Central memory CD8-positive, alpha-beta T cell (primary cell): ENCODE data around the gene ARID4B.
A peak's percentile ranks its signal among the peaks of the same experiment; 100 is the strongest.
"Not testable (repeated sequence)": the region's sequence is repeated elsewhere in the genome, so short reads cannot be mapped to it uniquely, and the experiment has no call there.

Source experiments
- ATAC-seq: fragments of 150-1000 bp; cut with Tn5 transposase; replicated peaks from 2 replicates; pipeline ENCODE4 v1.10.0; 2022; ENCODE audit warnings: mild to moderate bottlenecking, moderate FRiP score, moderate number of reproducible peaks; ENCODE audit not compliant: poor library complexity, severe bottlenecking; ENCODE audit errors: extremely low read depth
- DNase-seq, 2 donors: peaks; one replicate each; pipeline ENCODE4 v3.0.0; 2021; ENCODE audit warnings: low spot score in 2 of 2
- H3K27ac Mint-ChIP-seq: one replicate; pipeline ENCODE4 v1.8.0; 2022; ENCODE audit warnings: low read depth, mild to moderate bottlenecking, moderate library complexity, mixed read lengths
- H3K27me3 Mint-ChIP-seq: one replicate; pipeline ENCODE4 v1.8.0; 2022; ENCODE audit warnings: mixed read lengths
- H3K36me3 Mint-ChIP-seq: one replicate; pipeline ENCODE4 v1.8.0; 2022; ENCODE audit warnings: mild to moderate bottlenecking, moderate library complexity, mixed read lengths; ENCODE audit not compliant: insufficient read depth
- H3K4me1 Mint-ChIP-seq: one replicate; pipeline ENCODE4 v1.8.0; 2022; ENCODE audit warnings: mixed read lengths
- H3K4me3 Mint-ChIP-seq: one replicate; pipeline ENCODE4 v1.8.0; 2022; ENCODE audit warnings: mild to moderate bottlenecking, moderate library complexity, mixed read lengths
- H3K9me3 Mint-ChIP-seq: one replicate; pipeline ENCODE4 v1.8.0; 2022; ENCODE audit warnings: mixed read lengths

ARID4B gene, protein sequence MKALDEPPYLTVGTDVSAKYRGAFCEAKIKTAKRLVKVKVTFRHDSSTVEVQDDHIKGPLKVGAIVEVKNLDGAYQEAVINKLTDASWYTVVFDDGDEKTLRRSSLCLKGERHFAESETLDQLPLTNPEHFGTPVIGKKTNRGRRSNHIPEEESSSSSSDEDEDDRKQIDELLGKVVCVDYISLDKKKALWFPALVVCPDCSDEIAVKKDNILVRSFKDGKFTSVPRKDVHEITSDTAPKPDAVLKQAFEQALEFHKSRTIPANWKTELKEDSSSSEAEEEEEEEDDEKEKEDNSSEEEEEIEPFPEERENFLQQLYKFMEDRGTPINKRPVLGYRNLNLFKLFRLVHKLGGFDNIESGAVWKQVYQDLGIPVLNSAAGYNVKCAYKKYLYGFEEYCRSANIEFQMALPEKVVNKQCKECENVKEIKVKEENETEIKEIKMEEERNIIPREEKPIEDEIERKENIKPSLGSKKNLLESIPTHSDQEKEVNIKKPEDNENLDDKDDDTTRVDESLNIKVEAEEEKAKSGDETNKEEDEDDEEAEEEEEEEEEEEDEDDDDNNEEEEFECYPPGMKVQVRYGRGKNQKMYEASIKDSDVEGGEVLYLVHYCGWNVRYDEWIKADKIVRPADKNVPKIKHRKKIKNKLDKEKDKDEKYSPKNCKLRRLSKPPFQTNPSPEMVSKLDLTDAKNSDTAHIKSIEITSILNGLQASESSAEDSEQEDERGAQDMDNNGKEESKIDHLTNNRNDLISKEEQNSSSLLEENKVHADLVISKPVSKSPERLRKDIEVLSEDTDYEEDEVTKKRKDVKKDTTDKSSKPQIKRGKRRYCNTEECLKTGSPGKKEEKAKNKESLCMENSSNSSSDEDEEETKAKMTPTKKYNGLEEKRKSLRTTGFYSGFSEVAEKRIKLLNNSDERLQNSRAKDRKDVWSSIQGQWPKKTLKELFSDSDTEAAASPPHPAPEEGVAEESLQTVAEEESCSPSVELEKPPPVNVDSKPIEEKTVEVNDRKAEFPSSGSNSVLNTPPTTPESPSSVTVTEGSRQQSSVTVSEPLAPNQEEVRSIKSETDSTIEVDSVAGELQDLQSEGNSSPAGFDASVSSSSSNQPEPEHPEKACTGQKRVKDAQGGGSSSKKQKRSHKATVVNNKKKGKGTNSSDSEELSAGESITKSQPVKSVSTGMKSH (N-terminal part only)

DNA sequence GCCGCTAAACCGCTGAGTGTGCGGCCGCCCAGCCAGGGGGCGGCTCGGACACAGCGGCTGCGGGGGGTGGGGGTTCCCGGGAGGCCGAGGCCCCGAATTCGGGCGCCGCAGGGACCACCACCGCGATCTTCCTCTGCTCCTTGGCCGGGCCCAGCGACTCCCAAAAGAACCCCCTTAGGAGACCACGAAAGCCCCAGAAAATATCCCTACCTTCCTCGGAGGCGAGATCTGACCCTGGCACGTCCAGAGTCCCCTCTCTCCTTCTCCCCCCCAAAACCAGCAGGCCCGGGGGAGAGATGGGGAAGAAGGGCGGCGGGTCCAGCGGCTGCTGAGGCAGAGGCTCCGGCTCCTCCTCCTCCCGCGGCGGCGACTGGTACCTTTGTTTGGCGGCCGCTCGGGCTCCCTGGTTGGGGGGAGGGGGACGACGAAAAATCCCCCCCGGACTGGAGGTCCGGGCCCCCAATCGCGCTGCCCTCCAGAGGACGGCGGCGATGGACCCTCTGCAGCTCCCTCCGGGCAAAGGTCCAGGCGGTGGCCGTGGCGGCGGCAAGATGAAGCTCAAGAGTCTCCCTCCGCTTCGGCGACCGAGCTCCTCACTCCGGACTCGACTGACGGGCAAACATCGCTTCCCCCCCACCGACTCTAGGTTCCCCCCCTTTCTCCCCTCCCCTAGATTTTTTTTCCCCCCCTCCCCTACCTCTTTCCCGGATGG lies at the start of gene ARID4B:
TSS of gene ARID4B (minus strand) at position 621 of the 712 bp plus-strand sequence. CDS start 1,260 bp downstream, outside the sequence.
- no peak within 1 kb of the TSS for H3K27ac Mint-ChIP-seq
- no peaks in the 10 kb centered on the region for H3K27me3 Mint-ChIP-seq
- no peaks in the 10 kb centered on the region for H3K9me3 Mint-ChIP-seq
- peaks cover 28% of the 10 kb centered on the region for H3K36me3 Mint-ChIP-seq
- no peak for ATAC-seq
- no peak within 1 kb of the TSS for H3K4me3 Mint-ChIP-seq
- H3K4me1 Mint-ChIP-seq, result peaks cover 32% of the 10 kb centered on the region
- DNase-seq, result peak in 1 of 2 donors; percentile 36

DNA sequence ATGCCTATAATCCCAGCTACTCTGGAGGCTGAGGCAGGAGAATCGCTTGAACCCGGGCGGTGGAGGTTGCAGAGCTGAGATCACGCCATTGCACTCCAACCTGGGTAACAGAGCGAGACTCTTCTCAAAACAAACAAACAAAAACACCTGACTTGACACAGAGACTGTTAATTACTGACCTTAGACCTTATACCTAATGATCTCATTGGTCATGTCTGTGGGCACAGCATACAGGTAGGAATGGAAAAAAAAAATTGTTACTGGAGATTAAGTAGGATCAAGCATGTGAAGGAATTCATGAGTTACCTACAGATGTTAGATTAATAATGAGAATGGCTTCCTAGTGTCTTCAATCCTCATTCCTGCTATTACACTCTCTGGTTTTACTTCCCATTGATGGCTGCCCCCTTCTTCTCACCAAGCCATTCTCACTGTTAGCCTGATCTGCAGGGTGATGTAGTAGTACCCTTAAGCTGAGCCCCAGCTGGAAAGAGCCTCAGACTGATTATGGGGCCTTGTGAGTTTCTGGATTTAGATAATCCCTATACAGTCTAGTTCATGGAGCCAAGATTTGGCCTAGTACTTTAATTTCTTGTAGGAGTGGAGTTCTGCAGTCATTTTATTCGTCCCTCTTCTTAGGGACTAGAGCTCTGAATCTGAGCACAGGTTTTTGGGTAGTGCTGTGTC lies 48.1 kb upstream of the ARID4B start:
- Mint-ChIP-seq H3K36me3 (peaks cover 16% of the 10 kb centered on the region), H3K4me1 (peaks cover 17% of the 10 kb centered on the region), H3K9me3 (no peaks in the 10 kb centered on the region), H3K27ac (no peak overlapping the region), H3K4me3 (no peak overlapping the region), H3K27me3 (no peaks in the 10 kb centered on the region)
- no peak for ATAC-seq
- no peak for DNase-seq

DNA sequence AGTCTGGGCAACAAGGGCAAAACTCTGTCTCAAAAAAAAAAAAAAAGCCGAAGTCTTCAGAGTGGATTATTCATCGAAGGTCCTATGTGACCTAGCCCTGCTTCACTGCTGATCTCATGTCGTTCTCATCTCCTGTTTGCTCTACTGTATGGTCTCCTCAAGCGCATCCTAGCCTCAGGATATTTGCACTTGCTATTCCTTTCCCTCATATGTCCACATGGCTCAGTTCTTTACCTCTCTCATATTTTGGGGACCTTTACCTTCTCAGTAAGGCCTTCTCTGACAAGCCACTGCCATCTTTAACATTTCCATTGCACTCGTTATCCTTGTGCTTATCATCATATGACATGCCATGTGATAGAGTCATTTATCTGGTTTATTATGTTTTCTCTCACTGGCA lies 41.8 kb upstream of the ARID4B start:
- Mint-ChIP-seq H3K4me1 (peaks cover 31% of the 10 kb centered on the region), H3K4me3 (no peak overlapping the region), H3K36me3 (peaks cover 8% of the 10 kb centered on the region), H3K27ac (no peak overlapping the region), H3K9me3 (no peaks in the 10 kb centered on the region), H3K27me3 (no peaks in the 10 kb centered on the region)
- DNase-seq, result no peak
- ATAC-seq, result no peak

DNA sequence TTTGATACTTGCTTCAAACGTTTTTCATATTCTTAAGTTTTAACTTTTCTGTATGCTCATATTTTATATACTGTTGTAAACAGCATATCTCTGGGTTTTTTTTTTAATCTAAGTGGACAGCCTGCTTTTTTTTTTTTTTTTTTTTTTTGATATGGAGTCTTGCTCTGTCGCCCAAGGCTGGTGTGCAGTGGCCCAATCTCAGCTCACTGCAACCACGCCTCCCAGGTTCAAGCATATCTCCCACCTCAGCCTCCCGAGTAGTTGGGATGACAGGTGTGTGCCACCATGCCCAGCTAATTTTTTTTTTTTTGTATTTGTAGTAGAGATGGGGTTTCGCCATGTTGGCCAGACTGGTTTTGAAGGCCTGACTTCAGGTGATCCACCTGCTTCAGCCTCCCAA lies 40.4 kb upstream of the ARID4B start:
- Mint-ChIP-seq H3K27me3 (no peaks in the 10 kb centered on the region), H3K27ac (peak overlapping the region; percentile 94), H3K36me3 (peaks cover 8% of the 10 kb centered on the region), H3K9me3 (no peaks in the 10 kb centered on the region), H3K4me1 (peaks cover 25% of the 10 kb centered on the region), H3K4me3 (peak overlapping the region; percentile 96)
- ATAC-seq (no peak), DNase-seq (no peak)

DNA sequence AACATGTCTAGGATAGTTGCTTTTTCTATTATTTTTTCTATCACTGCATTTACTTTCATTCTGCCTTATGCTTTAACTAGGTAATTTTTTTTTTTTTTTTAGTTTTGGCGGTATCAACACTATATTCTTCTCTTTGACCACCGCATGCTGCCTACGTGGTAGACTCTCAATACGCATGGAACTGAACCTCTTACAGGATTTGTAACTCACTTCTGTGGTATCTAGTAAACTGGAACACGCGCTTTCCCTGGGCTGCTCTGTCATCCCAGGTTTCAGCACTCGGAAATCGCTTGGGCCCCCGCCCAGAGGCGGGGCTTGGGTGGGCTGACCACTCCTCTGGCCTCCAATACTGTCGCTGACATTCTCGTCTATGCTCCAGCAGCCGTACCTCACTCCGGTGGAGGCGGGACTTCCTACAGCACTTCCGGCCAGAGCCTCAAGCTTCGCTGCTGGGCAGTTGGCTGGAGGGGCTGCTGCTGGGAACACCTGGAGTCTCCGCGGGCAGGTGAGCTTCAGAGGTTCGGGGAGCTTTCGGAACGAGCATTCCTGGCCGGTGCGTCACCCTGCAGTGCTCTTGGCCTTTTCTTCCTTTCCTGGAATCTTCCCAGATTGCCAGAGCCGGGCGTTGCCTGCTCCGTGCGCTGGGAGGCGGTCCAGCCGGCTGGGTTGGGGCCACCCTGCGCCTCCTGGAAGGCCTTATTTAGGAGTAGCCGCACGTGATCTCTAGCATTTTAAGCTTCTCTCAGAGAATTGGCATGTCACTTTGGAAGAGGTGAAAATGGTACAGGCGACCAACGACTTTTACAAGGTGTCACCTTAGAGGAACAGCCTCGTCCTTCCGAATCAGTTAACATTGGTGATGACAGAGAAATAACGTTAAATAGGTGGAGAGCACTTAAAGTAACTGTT lies 39.3 kb upstream of the ARID4B start, which contains the start of gene TBCE:
TSS of gene TBCE (plus strand) at position 428 of the 909 bp plus-strand sequence. CDS start 12,623 bp downstream, outside the sequence.
- Mint-ChIP-seq H3K27me3 (no peaks in the 10 kb centered on the region), H3K9me3 (no peaks in the 10 kb centered on the region), H3K4me1 (peaks cover 25% of the 10 kb centered on the region), H3K4me3 (peak within 1 kb of the TSS; percentile 96), H3K27ac (peak within 1 kb of the TSS; percentile 94), H3K36me3 (peaks cover 8% of the 10 kb centered on the region)
- ATAC-seq (peak; percentile 94), DNase-seq (peak; percentile 61 to 66)

DNA sequence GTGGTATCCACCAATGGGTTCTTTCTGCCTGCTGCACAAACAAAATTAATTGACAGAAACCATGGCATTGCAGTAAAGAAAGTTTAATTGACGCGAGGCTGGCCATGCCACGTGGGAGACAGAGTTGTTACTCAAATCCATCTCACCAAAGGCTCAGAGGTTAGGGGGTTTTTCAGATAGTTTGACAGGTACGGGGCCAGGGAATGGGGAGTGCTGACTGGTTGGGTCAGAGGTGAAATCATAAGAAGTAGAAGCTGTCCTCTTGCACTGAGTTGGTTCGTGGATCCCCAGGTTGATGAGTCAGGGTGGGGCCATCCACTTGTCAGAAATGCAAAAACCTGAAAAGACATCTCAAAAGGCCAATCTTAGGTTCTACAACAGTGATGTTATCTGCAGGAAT lies 38.3 kb upstream of the ARID4B start:
- no peaks in the 10 kb centered on the region for H3K9me3 Mint-ChIP-seq

DNA sequence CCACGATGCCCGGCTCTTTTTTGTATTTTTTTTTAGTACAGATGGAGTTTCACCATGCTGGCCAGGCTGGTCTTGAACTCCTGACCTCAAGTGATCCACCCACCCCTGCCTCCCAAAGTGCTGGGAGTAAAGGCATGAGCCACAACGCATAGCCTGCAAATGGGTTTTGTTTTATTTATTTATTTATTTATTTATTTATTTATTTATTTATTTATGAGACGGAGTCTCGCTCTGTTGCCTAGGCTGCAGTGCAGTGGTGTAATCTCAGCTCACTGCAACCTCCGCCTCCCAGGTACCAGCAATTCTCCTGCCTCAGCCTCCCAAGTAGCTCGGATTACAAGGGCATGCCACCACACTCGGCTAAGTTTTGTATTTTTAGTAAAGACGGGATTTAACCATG lies 36.2 kb upstream of the ARID4B start:
- not testable (repeated sequence) for ATAC-seq, H3K27ac Mint-ChIP-seq, DNase-seq, H3K36me3 Mint-ChIP-seq, H3K27me3 Mint-ChIP-seq, H3K9me3 Mint-ChIP-seq, H3K4me3 Mint-ChIP-seq
- H3K4me1 Mint-ChIP-seq, result peaks cover 20% of the 10 kb centered on the region

More for the DNA sequence above, 38.3 kb upstream of the ARID4B start:
- peaks cover 25% of the 10 kb centered on the region for H3K4me1 Mint-ChIP-seq
- H3K4me3 Mint-ChIP-seq, result peak overlapping the region; percentile 96
- H3K36me3 Mint-ChIP-seq, result peaks cover 8% of the 10 kb centered on the region
- no peaks in the 10 kb centered on the region for H3K27me3 Mint-ChIP-seq
- ATAC-seq (no peak), DNase-seq (no peak)
- H3K27ac Mint-ChIP-seq, result peak overlapping the region; percentile 94

DNA sequence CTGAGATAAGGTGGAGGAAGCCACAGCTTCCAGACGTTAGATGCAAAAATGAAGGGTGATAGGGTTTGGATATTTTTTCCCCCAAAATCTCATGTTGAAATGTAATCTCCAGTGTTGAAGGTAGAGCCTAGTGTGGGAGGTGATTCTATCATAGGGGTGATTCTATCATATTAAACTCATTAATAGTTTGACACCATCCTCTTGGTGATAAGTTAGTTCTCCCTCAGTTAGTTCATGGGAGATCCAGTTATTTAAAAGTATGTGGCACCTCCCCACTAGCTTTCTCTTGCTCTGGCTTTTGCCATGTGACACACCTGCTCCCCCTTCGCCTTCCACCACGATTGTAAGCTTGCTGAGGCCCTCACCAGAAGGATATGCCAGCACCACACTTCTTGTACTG lies 30.9 kb upstream of the ARID4B start:
- H3K4me3 Mint-ChIP-seq, result no peak overlapping the region
- no peaks in the 10 kb centered on the region for H3K9me3 Mint-ChIP-seq
- peaks cover 2% of the 10 kb centered on the region for H3K36me3 Mint-ChIP-seq
- H3K4me1 Mint-ChIP-seq, result no peaks in the 10 kb centered on the region
- H3K27ac Mint-ChIP-seq, result no peak overlapping the region
- DNase-seq (no peak), ATAC-seq (no peak)
- no peaks in the 10 kb centered on the region for H3K27me3 Mint-ChIP-seq

DNA sequence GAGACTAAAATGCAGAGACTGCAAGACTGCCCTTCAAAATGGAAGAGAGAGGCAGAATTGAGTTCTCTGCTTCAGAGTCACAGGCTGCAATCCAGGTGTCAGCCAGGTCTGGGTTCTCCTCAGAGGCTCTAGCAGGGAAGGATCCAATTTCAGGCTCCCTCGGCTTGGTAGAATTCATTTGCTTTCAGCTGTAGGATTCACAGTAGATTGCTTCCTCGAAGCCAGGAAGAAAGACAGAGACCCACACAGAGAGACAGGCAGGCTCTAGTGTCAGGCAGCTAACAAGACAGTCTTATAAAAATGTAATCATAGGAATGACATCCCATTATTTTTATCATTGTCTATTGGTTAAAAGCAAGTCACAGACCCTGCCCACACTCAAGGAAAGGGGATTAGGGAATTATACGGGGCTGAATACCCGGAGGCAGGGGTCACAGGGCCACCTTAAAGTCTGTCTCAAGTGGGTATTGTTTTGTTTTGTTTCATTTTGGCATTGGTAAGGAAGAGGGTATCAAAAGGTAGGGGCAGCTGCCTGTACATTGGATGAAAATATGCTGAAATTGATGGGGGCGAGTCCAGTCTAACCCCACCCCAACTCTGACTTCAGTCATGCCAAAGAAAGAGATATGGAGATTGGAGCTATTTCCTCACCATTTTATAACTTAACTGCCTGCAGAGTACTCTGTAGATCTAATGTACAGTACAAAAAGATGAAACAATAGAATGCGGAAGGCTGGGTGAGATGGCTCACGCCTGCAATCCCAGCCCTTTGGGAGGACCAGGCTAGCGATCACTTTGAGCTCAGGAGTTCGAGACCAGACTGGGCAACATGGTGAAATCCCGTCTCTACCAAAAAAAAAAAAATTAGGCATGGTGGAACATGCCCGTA lies 29.8 kb upstream of the ARID4B start:
- no peak overlapping the region for H3K27ac Mint-ChIP-seq
- DNase-seq (no peak), ATAC-seq (no peak)
- H3K4me1 Mint-ChIP-seq, result no peaks in the 10 kb centered on the region
- no peaks in the 10 kb centered on the region for H3K27me3 Mint-ChIP-seq
- peaks cover 2% of the 10 kb centered on the region for H3K36me3 Mint-ChIP-seq
- no peaks in the 10 kb centered on the region for H3K9me3 Mint-ChIP-seq
- H3K4me3 Mint-ChIP-seq, result no peak overlapping the region

DNA sequence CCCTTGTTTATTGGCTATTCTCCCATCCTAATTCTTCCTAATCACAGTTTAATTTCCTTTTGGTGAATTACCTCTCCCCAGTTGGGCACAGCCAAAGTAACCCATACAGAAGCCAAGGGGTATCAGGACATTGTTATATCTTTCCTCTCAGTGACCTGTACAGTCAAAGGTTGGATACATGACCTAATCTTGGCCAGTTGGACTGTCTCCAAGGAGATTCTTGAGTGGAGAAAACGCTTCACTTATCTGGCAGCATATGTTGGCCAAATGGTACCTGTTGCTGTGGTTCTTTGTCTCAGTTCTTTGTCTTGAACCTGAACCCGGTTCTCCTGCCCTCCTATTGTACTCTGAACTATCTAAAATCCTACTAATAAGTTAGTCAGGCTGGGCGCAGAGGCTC lies 23.9 kb upstream of the ARID4B start:
- no peaks in the 10 kb centered on the region for H3K4me1 Mint-ChIP-seq
- H3K27me3 Mint-ChIP-seq, result no peaks in the 10 kb centered on the region
- DNase-seq, result no peak
- no peaks in the 10 kb centered on the region for H3K9me3 Mint-ChIP-seq
- H3K36me3 Mint-ChIP-seq, result peaks cover 6% of the 10 kb centered on the region
- ATAC-seq, result no peak
- no peak overlapping the region for H3K4me3 Mint-ChIP-seq
- H3K27ac Mint-ChIP-seq, result no peak overlapping the region
